Fibroblast of skin of right biceps (primary cell): ENCODE data around the gene ULK1.

Source experiments
- DNase-seq: peaks from one replicate; pipeline ENCODE4 v3.0.0-alpha.2; 2013

The ULK1 gene

GRCh38 chr12:131921866-131922769 is 27.7 kb downstream of the ULK1 start:
- DNase-seq: no peak

DNA sequence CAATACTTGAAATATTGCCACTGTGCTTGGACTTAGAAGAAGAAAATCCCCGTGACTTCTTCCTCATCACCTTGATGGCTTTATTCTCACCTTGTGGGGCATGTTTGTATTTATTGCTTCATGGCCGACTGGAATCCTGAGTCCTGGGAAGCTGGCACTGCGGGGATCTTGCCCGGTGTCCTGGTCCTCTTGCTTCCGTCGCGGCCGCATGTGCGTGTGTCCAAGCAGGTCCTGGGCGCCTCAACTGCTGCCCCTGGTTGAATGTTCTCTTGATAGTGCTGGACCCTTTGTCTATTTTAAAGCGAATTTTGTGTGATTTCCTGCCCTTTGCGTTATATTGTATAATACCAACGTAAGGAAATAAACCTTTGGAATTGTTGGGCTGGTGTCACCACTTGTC is 28.4 kb downstream of the ULK1 start:
- DNase-seq: no peak

- no peak for DNase-seq
Measured at GRCh38 chr12:131923260-131923659, 28.8 kb downstream of the ULK1 start.

- no peak for DNase-seq
Measured at GRCh38 chr12:131927110-131928079, 33.0 kb downstream of the ULK1 start.

- peak; percentile 29 for DNase-seq
Measured at GRCh38 chr12:131928080-131928710, 33.8 kb downstream of the ULK1 start.

DNA sequence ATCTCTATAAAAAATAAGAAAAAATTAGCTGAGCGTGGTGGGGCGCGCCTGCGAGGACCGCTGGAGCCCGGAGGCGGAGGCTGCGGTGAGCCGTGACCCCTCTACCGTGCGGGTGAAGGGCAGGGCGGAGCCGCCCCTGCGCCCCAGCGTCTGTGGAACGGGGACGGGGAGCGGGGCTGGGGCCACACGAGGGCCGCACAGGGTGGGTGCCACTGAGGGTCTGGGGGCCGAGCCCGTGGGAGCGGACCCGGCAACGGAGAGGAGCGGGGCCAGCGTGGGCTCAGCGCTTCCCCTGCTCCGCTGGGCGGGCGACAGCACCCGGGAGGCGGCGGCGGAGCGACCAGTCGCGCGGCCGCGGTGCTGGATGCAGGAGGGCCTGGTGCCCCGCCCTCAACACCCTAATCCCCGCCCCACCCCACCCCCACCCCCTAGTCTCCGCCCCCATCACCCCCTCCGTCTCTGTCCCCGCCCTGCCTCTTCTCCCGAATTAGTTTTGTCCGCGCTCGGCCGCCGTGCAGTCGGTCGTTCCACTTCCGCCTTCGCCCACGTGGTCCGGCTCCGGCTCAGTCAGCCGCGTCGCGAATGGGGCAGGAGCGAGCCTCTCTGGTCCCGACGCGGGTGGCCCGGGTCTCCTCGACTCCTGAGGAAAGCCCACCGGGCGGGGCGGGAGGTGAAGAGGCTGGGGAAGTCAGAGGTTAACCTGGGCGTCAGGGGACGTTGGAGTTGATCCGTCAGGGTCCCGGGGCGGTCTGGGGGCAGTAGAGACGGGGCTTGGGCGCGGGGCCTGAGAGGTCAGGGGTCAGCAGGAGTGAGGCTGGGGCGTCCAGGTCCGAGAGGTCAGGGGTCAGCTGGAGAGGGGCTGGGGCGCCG is 34.5 kb downstream of the ULK1 start, which contains the start of gene PUS1:
PUS1 (plus strand) TSS at position 566 of the 870 bp plus-strand sequence. CDS start 447 bp downstream, outside the sequence.
- peak; percentile 96 for DNase-seq

DNA sequence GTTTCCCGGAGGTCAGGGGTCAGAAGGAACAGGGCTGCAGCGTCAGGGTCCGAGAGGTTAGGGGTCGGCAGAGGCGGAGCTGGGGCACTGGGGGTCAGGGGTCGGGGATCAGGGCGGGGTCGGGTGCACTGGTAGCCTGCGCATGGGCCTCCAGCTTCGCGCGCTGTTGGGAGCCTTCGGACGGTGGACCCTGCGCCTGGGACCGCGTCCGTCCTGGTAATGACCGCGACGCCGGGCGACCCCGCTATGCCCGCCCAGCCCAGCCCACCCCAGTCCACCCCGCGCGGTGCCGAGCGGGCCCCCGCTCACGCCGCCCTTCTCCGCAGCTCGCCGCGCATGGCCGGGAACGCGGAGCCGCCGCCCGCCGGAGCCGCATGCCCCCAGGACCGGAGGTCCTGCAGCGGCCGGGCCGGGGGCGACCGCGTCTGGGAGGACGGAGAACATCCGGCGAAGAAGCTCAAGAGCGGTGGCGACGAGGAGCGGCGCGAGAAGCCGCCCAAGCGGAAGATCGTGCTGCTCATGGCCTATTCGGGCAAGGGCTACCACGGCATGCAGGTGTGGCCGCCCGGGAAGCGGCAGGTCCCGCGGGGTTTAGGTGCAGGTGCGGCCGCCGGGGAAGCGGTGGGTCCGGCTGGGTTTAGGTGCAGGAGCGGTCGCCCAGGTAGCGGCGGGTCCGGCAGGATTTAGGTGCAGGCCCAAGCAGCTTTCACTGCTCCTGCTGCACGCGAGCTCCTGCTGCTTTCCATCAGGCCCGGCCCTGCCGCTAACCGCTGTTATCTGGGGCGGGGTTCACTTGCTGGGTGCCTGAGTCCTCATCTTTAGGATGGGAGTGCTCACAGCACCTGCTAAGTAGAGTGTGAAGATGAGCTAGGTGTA is 35.4 kb downstream of the ULK1 start:
- no peak for DNase-seq

DNA sequence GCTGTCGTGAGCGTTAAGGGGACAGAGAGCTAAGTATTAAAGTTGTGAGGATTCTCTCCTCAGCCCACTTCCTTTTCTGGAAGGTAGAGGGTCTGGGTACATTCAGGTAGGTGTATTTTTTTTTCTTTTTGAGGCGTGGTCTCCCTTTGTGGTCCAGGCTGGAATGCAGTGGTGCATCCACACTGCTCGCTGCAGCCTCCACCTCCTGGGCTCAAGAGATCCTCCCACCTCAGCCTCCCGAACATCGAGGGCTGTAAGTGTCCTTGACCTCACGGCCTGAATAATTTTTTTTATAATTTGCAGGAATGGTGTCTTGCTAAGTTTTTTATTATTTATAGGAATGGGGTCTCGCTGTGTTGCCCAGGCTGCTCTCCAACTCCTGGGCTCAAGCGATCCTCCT is 36.1 kb downstream of the ULK1 start:
- no peak for DNase-seq

GRCh38 chr12:131933387-131933786 is 39.0 kb downstream of the ULK1 start:
- DNase-seq: no peak

DNA sequence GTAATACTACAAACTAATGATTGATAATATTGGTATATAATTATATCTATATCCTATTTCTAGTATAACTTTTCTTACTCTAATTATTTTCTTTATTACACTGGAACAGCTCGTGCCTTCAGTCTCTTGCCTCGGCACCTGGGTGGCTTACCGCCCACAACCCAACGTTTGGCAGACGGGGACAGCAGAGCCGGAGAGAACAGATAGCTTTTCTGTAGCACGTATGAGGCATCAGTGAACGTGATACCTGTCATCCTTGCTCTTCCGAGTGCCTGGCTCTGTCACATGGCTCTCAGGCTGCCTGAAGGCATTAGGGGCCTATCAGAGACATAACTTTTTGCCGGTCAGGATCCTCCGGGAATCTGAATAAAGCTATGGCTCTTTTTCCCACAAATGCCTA is 40.1 kb downstream of the ULK1 start:
- no peak for DNase-seq

GRCh38 chr12:131938082-131938481 is 43.7 kb downstream of the ULK1 start:
- no peak for DNase-seq

- no peak for DNase-seq
Measured at GRCh38 chr12:131939007-131939406, 44.6 kb downstream of the ULK1 start.

DNA sequence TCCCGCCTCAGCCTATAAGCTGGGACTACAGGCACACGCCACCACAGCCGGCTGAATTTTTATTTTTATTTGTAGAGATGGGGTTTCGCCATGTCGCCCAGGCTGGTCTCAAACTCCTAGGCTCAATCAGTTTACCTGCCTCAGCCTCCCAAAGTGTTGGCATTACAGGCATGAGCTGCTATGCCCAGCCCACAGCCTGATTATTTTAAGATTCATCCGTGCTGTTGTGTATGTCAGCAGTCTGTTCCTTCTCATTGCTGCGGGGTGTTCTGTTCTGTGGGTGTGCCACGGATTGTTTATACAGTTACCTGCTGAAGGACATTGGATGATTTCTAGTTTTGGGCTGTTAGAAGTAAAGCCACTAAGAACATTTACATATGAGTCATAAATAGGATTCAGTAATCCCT is 45.7 kb downstream of the ULK1 start:
- no peak for DNase-seq

DNA sequence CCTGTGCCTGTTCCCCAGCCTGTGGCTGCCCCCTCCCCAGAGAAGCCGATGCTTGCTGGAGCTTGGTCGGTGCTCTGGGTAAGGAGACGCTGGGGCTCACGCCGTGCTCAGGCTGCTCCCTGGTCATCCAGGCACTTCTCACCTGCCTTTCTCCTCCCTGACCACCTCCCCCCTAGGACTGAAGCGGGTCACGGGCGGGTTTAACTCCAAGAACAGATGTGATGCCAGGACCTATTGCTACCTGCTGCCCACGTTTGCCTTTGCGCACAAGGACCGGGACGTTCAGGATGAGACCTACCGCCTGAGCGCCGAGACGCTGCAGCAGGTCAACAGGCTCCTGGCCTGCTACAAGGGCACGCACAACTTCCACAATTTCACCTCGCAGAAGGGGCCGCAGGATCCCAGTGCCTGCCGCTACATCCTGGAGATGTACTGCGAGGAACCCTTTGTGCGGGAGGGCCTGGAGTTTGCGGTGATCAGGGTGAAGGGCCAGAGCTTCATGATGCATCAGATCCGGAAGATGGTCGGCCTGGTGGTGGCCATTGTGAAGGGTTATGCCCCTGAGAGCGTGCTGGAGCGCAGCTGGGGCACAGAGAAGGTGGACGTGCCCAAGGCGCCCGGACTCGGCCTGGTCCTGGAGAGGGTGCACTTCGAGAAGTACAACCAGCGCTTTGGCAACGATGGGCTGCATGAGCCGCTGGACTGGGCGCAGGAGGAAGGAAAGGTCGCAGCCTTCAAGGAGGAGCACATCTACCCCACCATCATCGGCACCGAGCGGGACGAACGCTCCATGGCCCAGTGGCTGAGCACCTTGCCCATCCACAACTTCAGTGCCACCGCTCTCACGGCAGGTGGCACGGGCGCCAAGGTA is 46.9 kb downstream of the ULK1 start:
- no peak for DNase-seq

DNA sequence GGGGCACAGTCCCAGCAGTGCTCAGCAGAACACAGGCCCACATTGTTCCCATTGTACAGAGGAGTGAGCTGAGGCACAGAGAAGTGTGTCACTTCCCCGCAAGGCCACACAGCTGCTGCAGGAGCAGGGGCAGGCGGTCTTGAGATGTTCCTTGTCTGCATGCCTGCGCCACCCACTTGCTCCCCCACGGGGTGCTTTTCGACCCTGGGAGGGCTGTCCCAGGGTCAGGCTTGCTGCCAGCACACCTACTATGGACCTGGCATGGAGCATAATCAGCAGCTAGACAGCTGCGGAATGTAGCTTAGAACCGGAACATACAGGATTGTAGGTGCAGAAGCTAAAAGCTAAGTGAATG is 47.5 kb downstream of the ULK1 start:
- DNase-seq: no peak

- no peak for DNase-seq
Measured at GRCh38 chr12:131942671-131943070, 48.2 kb downstream of the ULK1 start.

- DNase-seq: no peak
Measured at GRCh38 chr12:131943389-131943788, 49.0 kb downstream of the ULK1 start.

DNA sequence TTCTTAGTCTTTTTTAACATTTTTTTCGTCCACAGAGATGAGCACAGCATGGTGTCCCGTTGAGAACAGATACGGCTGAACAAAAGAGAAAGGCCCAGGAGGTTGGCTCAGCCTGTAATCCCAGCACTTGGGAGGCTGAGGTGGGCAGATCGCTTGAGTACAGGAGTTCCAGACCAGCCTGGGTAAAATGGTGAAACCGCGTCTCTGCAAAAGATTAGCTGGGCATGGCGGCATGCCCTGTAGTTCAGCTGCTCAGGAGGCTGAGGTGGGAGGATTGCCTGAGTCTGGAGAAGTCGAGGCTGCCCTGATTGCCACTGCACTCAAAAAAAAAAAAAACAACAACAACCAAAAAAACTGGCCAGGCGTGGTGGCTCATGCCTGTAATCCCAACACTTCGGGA is 49.5 kb downstream of the ULK1 start:
- DNase-seq: no peak

DNA sequence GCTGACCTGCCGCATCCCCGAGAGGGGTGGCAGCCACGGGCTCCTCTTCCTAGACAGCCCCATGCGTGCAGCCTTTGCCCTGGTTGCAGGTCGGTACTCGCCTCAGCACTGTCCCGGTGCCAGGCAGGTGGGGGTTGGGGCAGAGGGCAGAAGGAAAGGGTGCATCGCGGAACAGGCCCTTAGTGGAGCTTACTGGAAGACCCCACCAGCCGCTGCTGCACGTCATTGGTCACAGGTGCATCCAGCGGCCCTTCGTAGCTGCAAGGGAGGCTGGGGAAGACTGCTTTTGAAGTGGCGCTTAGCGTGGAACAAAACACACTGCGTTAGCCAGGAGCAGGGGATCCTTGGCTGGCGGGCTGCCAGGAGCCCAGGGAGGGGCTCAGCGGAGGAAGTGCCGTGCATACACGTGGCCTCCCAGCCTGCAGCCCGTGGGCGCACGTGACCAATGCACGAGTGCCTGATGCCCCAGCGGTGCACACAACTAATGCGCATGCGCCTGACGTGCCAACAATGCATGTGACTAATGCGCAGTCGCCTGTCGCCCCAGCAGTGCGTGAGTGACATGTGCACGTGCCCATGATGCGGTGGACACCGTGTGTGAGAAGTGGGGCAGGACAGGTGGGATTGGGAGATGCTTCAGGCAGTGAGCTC is 50.3 kb downstream of the ULK1 start:
- DNase-seq: no peak

- DNase-seq: no peak
Measured at GRCh38 chr12:131946757-131947156, 52.3 kb downstream of the ULK1 start.
